Fibroblast of skin of abdomen (primary cell): ENCODE results near the gene RALB.
"Not testable (repeated sequence)": the region's sequence is repeated elsewhere in the genome, so short reads cannot be mapped to it uniquely, and the experiment has no call there.

ENCODE experiments used
- DNase-seq: peaks from one replicate; pipeline ENCODE4 v3.0.0-alpha.2; 2013

The RALB gene

GRCh38 chr2:120298173-120298835 is 45.7 kb downstream of the RALB start:
- peak; percentile 51 for DNase-seq

GRCh38 chr2:120299004-120299403 is 46.4 kb downstream of the RALB start:
- no peak for DNase-seq

GRCh38 chr2:120299561-120299960 is 46.9 kb downstream of the RALB start:
- DNase-seq, result peak; percentile 18

- DNase-seq, result no peak
These were observed 47.7 kb downstream of the RALB start for GRCh38 chr2:120300385-120300784.

DNA sequence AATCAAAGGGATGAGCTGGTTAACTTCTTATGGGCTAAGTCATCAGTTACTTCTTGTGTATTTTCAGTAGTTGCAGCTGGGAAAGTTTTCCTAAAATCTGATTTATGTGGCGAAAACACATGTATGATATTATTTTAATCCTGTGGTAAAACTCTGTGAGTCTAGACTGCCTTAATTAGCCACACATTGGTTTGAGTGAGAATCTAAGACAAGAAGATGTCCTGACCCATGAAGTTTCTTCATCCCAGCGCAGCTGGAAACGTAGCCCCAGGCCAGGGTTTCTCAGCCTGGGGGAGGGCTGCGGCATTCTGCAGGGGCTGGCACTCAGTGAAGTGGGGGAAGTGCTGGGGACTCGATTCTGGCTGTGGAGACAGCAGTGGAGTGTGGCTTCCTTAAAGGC is 48.6 kb downstream of the RALB start:
- peak; percentile 76 for DNase-seq

- DNase-seq, result no peak
These were observed 49.6 kb downstream of the RALB start for GRCh38 chr2:120302301-120302700.

DNA sequence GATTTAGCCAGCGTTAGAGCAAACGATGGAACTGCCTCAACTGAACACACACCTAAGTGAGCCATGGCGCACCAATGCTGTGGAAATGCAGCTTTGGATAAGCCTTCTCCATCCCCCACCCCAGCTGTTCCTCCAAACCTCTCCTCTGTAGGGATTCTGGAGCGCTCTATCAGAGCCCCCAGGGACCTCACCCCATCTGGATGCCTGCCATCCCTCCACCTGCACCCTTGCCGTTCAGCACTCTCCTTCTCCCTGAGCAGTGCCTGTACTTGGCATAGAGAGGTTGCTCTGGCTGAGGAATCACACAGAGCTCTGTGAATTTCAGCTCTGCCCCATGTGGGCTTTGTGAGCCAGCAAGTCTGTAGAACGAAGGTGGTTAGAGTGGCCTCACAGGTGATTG is 50.5 kb downstream of the RALB start:
- DNase-seq, result no peak

- DNase-seq, result peak; percentile 12
These were observed 52.6 kb downstream of the RALB start for GRCh38 chr2:120305296-120305695.

GRCh38 chr2:120305937-120306490 is 53.4 kb downstream of the RALB start:
- no peak for DNase-seq

GRCh38 chr2:120307482-120307881 is 54.8 kb downstream of the RALB start:
- no peak for DNase-seq

DNA sequence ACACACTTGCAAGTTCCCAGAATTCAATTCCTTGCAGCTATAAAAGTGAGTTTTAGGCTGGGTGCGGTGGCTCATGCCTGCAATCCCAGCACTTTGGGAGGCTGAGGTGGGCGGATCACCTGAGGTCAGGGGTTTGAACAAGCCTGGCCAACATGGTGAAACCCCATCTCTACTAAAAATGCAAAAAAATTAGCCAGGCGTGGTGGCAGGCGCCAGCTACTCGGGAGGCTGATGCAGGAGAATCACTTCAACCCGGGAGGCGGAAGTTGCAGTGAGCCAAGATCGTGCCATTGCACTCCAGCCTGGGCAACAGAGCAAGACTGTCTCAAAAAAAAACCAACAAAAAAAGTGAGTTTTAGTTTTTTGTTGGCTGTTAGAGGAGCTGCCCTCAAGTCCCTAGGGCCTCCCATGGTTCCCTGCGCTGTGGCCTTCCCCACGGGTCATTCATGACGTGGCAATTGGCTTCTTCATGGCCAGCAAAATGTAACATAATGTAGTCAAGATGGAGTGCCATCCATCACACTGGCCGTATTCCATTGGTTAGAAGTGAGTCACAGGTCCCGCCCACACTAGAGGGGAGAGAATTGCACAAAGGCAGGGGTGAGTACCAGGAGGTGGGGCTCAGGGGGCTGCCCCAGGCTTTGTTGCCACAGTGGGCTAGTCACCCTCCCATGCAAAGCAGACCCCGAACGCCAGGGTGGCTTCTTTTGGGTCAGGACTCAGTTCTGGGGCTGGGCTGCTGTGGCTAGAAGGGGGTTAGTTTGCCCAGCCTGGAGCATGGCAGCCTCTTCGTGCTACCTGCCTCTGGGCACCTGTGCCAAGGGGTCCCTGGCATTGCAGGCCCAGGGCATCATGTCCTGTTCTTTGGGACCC is 55.6 kb downstream of the RALB start:
- DNase-seq, result no peak

GRCh38 chr2:120310136-120310535 is 57.5 kb downstream of the RALB start:
- no peak for DNase-seq

DNA sequence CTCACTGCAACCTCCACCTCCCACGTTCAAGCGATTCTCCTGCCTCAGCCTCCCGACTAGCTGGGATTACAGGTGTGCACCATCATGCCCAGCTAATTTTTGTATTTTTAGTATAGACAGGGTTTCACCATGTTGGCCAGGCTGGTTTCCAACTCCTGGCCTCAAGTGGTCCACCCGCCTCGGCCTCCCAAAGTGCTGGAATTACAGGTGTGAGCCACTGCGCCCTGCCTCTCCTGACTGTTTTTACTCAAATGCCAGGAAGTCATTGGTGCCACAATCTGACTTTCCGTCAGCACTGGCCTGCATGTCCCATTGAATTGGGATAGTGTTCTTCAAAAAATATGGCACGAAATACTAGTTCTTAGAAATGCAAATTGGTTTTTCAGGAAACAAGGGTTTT is 58.2 kb downstream of the RALB start:
- DNase-seq, result not testable (repeated sequence)

GRCh38 chr2:120312076-120312475 is 59.4 kb downstream of the RALB start:
- no peak for DNase-seq

DNA sequence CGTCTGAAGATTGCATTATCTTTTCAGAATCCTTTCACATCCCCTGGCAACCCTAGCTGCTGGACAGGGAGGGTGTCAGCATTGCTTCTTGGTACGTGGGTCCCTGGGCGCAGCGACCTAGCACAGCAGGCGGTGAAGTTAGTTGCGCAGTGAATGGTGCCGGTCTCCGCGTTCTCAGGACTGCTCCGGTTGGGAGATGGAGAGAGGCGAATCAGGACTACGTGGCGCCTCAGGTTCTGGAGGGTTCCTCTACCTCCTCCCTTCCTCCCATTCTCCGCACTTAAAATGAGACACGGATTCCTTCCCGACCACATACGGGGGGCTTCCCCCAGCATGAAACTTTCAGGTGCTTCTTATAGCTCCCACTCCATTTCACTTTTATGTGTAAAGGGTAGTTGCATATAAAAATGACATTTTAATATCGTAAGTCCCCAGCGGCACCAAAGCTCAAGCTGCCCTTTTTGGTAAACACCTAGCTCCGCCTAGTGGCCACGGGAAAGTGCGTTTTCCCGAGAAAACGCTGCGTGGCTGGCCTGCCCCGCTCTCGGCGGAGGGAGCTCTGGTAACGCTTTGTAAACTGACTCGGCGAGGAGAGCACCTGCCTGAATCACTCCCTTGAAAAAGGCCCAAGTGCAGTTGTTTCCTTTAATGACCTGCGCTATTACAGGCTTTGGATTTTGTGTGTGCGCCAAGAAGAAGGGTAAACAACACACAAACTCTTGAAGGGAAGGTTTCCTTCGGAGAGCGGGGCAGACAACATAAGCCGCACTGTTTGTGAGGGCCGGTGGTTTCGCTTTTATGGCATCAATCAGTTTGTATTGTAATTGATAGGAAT is 60.4 kb downstream of the RALB start:
- peak; percentile 77 for DNase-seq

DNA sequence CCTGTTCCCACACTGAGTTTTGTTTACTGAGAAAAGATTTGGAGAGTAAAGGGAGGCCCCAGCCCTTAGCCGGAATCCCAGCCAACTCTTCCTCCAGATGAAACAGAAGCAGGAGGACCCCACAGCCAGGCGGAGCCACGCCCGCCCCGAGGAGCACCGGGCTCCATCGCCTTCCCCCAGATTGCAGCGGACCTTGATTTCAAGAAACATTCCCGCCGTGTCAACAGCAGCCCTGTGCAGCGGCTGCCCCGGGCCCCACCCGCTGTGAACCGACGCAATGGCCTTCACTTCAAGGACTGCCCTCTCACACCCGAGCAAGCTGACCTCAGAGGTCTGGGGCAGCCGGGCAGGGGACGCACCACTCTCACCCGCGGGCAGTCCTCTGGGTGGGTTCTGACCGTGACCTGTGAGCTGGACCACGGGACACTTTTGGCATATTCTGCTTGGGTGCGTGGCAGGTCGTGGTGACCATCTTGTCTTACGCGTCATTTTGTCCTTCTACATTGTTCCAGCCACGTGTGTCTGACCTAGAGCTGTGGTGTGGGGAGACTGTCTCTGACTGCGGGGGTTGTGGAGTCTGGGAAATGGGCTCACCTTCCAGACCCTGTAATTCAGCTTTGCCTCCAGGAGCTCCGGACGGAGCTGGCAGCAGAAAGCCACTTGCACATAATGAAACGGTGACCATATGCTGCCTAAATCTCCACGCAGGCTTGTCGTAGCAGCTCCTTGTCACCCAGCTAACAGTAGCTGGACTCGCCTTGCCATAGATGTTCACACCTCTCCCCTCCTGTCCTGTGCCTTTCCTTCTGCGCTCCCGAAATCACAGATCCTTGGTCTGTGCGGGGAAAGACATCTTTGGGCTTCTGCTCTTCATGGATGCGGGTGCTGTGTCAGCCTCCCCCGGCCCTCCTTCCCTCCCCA is 61.3 kb downstream of the RALB start:
- DNase-seq, result no peak

GRCh38 chr2:120314690-120315366 is 62.2 kb downstream of the RALB start:
- DNase-seq, result no peak

DNA sequence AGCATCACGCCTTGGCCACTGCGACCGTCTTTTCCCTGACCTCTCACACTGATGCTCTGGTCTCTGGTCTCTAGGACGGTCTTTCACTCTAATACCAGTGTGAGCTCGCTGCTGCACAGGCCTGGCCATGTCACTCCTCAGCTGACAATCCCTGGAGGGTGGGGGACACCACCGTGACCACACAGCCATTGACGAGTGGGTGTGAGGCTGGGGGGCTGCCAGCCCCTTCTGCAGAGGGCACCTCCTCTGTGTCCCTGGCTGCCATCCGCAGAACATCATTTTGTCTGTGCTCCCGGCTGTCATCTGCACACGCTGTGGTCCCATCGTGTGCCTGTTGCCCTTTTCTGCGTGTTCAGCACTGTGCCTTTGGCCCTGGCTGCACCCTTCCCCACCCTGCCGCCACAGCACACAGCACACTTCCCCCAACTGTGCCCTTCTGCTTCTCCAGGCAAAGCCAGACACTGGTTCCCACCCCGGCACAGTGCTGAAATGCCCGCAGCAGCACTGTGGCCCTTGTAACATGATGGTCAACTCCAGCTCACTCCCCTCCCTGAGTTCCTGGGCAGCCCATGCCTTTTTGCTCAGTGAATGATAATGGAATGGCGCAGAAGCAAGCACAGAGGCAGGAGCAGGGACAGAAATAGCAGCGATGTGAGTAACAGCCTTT is 62.8 kb downstream of the RALB start:
- DNase-seq, result no peak

- no peak for DNase-seq
These were observed 63.4 kb downstream of the RALB start for GRCh38 chr2:120316071-120316470.

GRCh38 chr2:120316528-120317179 is 64.0 kb downstream of the RALB start:
- no peak for DNase-seq
